HPDE6-E6E7 (cell line): ENCODE measurements around the gene ACAP3.

Experiments
- DNase-seq: peaks from one replicate; pipeline ENCODE4 v3.0.0; 2011; ENCODE audit warnings: missing footprints; ENCODE audit errors: extremely low spot score

ACAP3 gene

GRCh38 chr1:1345384-1345783 lies 37.7 kb upstream of the ACAP3 start:
- DNase-seq, result no peak

- DNase-seq, result peak; percentile 99
Measured at GRCh38 chr1:1344655-1345361, 37.1 kb upstream of the ACAP3 start.

GRCh38 chr1:1343811-1344421 lies 36.2 kb upstream of the ACAP3 start:
- DNase-seq, result no peak

- no peak for DNase-seq
Measured at GRCh38 chr1:1342584-1343115, 34.9 kb upstream of the ACAP3 start.

- no peak for DNase-seq
Measured at GRCh38 chr1:1342061-1342562, 34.4 kb upstream of the ACAP3 start.

- no peak for DNase-seq
Measured at GRCh38 chr1:1341549-1342021, 33.9 kb upstream of the ACAP3 start.

GRCh38 chr1:1340791-1341548 lies 33.2 kb upstream of the ACAP3 start:
- no peak for DNase-seq

GRCh38 chr1:1340185-1340584 lies 32.5 kb upstream of the ACAP3 start:
- no peak for DNase-seq

- no peak for DNase-seq
Measured at GRCh38 chr1:1338278-1338677, 30.5 kb upstream of the ACAP3 start.

- no peak for DNase-seq
Measured at GRCh38 chr1:1337793-1338147, 30.0 kb upstream of the ACAP3 start.

GRCh38 chr1:1336931-1337792 lies 29.4 kb upstream of the ACAP3 start:
- DNase-seq, result no peak

GRCh38 chr1:1336446-1336845 lies 28.7 kb upstream of the ACAP3 start:
- DNase-seq, result no peak

- no peak for DNase-seq
Measured at GRCh38 chr1:1335792-1336248, 28.1 kb upstream of the ACAP3 start.

GRCh38 chr1:1335283-1335682 lies 27.6 kb upstream of the ACAP3 start:
- DNase-seq, result no peak

GRCh38 chr1:1334835-1335234 lies 27.1 kb upstream of the ACAP3 start:
- DNase-seq, result no peak

GRCh38 chr1:1333551-1334241 lies 26.0 kb upstream of the ACAP3 start:
- no peak for DNase-seq

GRCh38 chr1:1332774-1333480 lies 25.2 kb upstream of the ACAP3 start:
- no peak for DNase-seq

- DNase-seq, result no peak
Measured at GRCh38 chr1:1332031-1332755, 24.5 kb upstream of the ACAP3 start.
